GM18517 (cell line): ENCODE measurements around the gene MYZAP.
"Not testable (repeated sequence)": the region's sequence is repeated elsewhere in the genome, so short reads cannot be mapped to it uniquely, and the experiment has no call there.

Source experiments
- ATAC-seq: cut with Tn5 transposase; IDR thresholded peaks from one replicate; pipeline ENCODE4 v1.9.1; 2021; ENCODE audit warnings: mild to moderate bottlenecking, moderate library complexity; ENCODE audit not compliant: unreplicated experiment

MYZAP gene

GRCh38 chr15:57591237-57591821 is 375 bp upstream of the MYZAP start:
- ATAC-seq: no peak

DNA sequence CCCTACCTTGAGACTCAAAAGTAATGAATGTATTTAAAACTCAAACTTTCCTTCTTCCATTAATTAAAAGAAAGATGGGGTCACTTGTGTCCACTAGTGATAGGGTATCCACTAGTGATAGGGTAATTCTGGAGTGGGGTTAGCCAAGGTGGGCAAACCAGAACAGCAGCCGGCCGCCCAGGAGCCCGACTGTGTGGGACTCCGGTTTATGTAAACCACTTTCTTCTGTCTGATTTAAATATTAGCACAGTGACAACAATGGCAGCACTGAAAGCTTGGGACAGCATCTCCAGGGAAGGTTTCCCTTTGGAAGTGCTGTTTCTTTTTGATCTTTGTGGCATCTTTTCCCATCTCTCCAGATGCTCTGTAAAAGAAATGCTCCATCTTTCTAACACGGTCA is 722 bp downstream of the MYZAP start:
- no peak for ATAC-seq

DNA sequence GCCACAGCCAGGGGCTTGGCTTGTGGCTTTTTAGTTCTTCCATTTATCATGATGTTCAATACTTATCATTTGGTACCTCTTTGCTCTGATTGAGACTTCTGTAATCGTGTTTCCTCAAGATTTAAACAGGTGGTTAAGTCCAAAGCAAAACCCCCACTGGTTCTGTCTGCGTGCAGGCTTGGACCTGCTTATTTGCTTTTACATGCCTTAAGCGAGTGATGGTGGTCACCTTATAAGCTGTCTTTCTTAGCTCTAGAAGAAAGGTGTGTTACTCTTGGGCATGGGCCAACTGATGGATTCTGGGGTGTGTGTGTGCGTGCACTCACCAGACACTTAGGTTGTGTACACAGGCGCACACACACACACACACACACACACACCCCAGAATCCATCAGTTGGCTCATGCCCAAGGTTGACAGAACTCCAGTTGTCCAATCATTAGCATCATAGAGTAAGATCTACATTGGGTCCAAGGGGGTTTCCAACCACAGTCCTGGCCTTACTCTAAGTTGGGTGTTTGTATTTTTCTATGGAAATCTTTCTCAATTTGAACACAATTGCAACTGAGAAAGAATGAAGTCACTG is 1.2 kb downstream of the MYZAP start:
- no peak for ATAC-seq

DNA sequence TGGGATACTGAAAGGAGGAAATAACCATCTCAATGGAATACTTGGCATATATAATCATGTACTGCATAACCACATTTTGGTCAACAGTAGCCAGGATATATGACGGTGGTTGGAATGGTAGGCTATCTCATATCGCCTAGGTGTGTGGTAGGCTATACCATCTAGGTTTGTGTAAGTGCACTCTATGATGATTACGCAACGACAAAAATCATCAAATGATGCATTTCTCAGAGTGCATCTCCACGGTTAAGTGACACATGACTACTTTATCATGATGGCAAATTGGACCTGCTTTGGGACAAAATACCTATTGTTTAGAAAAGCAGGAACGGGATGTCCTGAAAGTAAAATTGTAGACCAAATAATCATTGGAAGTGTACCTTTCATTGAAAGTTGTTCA is 2.8 kb downstream of the MYZAP start:
- no peak for ATAC-seq

DNA sequence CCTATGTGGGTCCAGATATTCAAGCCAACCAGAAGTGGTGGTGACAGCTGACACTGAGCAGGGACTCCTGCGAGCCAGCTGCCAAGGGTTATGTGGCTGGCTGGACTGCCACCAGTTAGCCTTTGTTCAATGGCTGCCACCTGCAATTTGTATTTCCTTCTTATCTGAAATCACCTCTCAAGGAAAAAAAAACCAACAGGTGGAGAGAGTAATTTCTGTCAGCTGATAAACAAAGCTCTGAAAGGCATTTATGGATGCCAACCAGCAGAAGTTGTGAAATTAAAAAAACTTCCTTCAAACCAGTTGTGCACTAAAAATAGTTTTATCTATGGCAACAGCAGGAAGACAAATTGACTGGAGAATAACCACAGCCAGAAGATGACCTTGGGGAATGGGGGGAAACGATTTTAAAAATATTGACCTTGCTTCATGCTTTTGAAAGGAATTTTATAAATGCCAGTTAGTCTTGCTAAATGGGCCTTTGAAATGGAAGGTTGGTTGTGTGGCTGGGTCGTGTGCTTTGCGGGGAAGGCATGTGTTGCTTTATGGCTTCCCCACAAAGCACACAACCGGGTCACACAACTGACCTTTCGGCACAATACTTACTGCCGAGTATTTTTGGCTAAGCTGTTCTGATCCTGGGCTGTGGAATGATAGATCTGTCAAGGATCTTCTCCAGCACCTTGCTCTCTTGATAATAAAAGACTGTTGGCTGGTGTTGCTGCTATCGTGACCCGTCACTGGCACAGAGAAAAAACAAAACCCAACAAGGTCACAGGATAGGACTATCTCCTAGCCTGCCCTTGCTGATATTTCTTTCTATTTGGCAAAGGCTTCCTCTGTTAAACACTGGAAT is 3.5 kb downstream of the MYZAP start:
- ATAC-seq: no peak

DNA sequence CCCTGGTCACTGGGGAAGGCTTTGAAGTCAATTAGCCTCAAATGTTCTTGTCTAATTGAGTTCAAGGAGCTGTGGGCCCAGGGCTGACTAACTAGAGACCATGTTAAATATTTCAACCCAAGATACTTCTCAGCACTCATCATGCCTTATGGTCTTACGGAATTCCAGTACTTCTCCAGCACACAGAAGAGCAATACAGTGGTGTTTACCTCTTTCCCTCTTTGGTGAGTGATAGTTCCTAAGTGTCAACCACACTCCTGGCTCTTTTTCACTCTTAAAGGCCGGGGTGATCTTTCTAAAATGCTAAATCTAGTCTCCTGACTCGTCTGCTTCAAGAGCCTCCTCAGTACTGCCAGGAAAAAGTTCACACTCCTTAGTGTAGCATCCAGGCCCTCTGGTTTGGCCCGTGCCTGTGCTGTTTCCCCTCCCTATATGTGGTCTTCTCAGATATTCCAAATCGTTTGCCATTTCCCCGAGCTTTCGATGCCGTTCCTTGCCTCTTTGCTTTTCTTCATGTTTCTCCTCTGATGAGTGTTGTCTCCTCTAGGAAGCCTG is 4.7 kb downstream of the MYZAP start:
- no peak for ATAC-seq

DNA sequence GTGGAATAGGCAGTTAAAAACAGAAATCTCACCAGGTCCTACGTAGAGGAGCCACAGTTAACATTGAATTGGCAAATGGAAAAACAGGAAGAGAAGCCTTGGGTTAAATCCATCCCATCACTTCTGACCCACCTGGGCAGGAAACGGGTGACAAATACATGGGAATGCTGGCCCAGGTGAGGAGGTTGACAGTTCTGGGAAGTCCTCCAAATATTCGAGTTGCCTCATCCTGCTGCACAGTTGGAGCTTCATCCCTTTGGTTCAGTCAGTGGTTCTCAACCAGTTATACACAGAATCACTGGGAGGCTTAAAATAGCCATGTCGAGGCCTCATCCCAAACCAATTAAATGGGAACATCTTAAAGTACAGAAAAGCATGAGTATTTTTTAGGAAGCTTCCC is 5.3 kb downstream of the MYZAP start:
- ATAC-seq: no peak

DNA sequence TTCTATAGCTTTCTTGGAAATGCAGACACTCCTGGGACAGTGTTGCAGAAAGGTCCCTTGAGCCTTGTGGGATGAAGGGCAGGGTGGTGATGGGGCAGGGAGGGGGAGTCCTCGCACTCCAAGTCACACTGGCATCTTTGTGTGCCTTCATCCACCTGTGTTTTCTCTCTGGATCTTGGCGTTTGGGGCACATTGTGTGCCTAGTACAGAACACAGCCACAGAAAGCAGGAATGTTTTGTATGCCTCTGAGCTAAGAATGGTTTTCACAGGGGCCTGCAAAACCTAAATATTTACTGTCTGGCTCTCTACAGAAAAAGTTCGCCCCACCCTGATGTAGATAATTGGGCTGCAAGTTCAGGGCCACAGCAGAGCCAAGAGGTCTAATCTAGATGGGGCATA is 5.7 kb downstream of the MYZAP start:
- ATAC-seq: no peak

GRCh38 chr15:57598346-57598745 is 6.6 kb downstream of the MYZAP start:
- ATAC-seq: no peak

GRCh38 chr15:57599296-57599810 is 7.6 kb downstream of the MYZAP start:
- ATAC-seq: no peak

DNA sequence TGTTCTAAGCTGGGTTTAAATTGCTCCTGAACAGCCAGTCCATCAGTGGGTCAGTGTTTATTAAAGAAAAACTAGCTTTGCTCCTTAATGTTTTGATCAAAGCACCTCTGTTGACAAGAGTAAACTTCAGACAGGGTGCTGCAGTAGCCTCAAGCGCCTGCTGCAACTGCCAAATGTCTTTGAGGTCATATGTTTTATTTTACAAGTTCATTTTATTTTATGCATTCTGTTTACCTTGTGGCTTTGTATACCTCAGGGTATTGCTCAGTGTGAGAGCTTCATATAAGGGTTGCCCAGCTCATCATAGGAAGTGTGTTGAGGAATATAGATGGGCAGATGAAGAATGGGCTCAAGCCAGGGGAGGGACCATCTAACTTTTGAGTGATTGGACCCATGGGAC is 8.5 kb downstream of the MYZAP start:
- ATAC-seq: no peak

GRCh38 chr15:57604507-57604906 is 12.8 kb downstream of the MYZAP start:
- ATAC-seq: no peak

- ATAC-seq: no peak
Measured at GRCh38 chr15:57605491-57605890, 13.8 kb downstream of the MYZAP start.

- no peak for ATAC-seq
Measured at GRCh38 chr15:57606048-57606447, 14.3 kb downstream of the MYZAP start.

GRCh38 chr15:57606816-57607215 is 15.1 kb downstream of the MYZAP start:
- ATAC-seq: no peak

DNA sequence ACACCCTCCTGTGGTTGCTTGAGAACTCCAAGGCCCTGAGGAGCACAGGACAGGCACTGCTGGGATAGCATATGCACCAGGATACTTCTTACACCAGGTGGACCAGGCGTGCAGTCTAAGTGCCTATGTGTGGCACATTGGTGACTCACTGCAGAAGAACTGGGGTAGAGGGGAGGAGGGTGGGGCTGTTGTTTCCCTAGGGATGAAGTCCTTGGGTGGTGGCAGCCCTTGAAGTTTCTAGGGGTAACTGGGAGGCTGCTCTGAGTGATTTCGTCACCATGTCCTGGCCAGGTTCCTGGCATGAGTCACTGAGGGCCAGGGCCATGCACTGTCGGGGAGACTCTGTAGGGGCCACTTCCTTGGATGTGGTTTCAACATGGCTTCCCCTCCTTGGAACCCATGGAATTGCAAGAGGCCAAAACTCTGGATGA is 15.9 kb downstream of the MYZAP start:
- no peak for ATAC-seq

DNA sequence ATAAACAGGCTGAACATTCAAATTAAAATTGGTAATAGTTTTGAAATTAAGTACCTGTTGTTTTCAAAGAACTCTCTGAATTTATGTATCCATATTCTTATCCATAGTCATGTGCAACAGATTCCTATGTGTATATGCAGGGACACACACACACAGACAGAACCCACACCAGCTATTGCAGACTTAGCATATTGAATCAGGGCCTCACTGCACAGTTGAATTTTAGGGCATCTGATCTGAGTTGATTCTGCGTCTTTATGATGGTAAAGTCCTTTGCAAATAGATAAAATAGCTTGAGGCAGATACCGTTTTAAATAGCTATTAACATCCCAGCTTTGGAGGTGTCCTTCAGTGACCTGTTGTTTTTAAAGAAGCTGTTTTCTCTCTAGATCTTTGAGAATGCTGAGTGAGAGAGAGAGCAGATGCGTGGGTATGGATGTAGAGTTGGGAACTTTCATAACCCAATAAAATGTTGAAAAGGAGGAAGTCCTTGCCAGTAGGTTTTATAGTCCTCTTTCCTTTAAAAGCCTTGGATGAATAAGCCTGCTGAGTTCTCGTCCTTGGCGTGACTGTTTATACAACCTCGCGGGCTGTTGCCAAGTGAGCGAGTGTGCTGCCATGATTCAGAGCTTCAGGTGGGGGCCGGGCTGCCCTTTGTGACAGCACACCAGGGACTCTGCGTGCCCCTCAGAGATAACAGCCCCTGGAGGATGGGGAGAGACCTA is 18.3 kb downstream of the MYZAP start:
- ATAC-seq: no peak

DNA sequence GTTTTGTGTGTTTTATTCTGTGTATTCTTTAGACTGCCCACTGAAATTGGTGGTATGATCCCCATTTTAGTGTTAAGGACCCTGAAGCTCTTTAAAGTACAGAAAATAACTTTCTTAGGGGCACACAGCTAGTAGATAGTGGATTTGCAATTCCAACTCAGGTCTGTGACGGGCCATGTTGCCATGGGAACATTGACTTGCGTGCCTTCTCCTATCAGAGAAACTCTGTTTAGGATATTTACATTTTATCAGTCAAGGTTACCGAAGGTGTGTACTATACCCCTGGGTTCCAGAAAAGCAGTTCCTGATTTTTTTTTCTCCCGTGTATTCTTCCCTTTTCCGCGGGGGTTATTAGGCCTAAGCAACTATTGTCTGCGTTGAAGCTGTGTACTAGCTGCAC is 19.4 kb downstream of the MYZAP start:
- no peak for ATAC-seq

DNA sequence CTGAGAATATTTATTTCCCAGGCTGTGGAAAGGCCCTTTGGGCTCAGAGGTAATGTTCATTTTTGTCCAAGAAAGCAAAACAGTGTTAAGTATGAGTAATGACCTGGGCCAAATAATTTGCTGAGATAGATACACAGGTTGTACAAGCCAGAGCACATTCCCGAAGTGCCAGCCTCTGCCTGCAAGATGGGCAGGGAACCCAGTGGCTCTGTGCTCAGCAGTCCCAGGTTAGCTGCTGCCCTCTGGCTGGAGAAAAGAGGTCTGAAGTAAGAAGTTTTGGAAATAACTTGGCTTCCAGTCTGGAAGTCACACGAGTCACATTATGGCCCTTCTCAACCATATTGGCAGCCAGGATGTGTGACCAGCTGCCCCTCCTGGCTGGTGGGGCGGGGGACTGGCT is 20.2 kb downstream of the MYZAP start:
- no peak for ATAC-seq

DNA sequence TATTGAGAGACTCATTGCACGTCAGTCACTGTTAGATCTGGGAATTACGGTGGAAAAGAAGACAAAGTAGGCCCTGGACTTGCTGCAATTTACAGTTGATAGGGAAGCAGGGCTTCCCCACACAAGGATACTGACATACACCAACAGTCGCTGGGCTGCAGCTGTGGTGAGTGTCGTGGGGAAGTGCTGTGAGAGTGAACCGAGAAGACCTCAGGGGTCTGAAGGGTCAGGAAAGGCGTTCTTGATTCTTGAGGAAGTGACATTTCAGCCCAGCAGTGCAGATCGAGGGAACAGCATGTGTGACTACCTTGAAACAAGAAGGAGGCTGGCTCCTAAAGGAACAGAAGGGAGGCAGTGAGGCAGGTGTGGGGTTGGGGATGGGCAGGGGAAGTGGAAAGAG is 22.5 kb downstream of the MYZAP start:
- ATAC-seq: no peak

GRCh38 chr15:57615951-57616496 is 24.3 kb downstream of the MYZAP start:
- ATAC-seq: not testable (repeated sequence)
